Endometrial microvascular endothelial cells (primary cell): Measurements from ENCODE around the gene COQ4. TPM values are rescaled to one million over a fixed set of nuclear protein-coding genes. Genes with fewer than 3 reads are reported as not detected.
"Not testable (repeated sequence)": the region's sequence is repeated elsewhere in the genome, so short reads cannot be mapped to it uniquely, and the experiment has no call there.

Source experiments
- in situ Hi-C: cut with HindIII; loops from 2 replicates; pipeline ENCODE4 v1.10.0; 2017; ENCODE audit warnings: low sequenced_read_pairs, low pct_unique_long_range_greater_than_20kb; ENCODE audit errors: inconsistent ontology term
- total RNA-seq: library from RNA; depleted of rRNA; stranded (reverse); fragments of >200 nt; gene quantifications from one replicate; pipeline ENCODE4 v1.2.3, GENCODE V29; 2015; ENCODE audit errors: inconsistent ontology term

The COQ4 gene
- total RNA-seq = 50.6 TPM

DNA sequence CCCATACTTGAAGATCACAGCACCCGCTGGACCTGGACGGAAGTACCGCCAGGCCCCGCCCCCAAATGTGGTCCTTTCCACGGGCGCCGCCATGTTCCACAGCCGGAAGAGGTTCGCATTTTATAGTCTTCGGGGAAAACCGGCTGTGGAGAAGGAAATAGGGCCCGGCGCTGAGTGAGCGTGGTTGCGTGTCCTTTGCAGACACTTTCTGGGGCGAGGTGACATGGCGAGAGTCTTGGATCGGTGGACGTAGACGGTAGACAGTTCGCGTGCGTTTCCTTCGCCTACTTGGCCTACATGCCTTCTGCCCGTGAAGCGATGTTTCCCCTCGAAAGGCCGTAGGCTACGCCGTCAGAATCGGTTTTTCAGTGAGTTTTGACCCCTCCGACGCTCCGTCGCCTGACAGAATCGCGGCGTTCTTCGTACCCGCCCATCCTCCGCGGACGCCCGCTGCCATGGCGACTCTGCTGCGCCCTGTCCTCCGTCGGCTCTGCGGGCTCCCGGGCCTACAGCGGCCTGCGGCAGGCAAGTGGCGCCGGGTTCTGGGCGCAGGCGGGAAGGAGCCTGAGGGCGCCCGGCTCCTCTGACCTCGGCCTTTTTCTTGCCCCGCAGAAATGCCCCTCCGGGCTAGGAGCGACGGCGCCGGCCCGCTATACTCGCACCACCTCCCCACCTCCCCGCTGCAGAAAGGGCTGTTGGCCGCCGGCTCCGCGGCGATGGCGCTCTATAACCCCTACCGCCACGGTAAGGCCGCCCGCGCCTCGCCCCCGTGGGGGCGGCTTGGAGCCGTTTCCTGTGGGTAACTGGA is at the start of gene COQ4, which contains the start of gene TRUB2:
Gene COQ4 (plus strand): TSS at position 436 of the 808 bp plus-strand sequence. CDS start 20 bp downstream, at position 456.
Gene TRUB2 (minus strand): TSS at position 44 of the 808 bp plus-strand sequence. CDS start 39 bp downstream, at position 5.
- in situ Hi-C loops = no loop called here

DNA sequence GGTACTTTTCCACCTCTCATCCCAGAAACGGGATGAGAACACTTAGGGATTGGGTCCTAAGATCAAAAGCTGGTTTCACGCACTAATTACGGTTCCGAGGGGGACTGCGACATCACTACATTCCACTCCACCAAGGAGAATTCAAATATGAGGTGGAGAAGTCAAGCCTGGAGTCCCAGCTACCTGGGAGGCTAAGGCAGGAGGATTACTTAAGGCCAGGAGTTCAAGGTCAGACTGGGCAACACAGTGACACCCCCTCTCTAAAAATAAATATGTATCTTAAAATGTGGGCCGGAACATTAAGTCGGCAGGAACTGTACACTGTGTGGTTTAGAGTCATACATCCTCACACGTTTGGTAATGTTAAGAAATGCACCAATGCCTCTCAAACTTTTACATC is 48.4 kb upstream of the COQ4 start:
- in situ Hi-C loops = no loop called here

DNA sequence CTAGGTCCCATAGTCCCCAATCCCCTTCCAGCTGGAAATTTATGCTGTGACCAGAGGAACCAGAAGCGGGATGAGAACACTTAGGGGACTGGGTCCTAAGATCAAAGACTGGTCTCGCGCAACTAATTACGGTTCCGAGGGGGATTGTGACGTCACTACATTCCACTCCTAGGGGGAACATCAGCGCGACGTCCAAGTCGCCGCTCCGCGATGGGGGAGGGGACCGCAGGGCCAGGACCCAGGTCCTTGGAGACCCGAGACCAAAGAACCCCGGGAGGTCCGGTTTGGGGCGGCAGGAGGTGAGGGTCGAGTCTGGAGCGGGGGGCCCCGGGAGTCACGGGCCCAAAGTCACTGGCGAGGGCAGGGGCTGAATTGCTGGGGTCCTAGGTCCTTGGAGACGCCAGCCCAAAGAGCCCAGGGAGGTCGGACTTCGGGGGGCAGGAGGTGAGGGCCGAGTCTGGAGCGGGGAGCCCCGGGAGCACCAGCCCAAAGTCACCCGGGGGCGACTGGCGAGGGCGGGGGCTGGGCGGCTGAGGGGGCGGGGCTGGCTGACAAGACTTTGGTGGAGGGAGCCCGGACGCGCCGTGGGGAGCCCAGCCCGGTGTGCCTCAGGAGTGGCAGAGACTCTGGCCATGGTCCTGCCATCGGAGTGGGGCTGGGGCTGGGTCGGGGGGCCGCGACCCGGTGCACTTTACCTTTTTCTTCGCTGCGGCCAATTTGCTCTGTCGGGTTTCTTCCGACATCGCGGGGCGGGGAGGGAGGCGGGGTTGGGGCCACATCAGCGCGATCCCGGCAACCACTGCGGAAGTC is 47.2 kb upstream of the COQ4 start, which contains the start of gene GOLGA2:
Gene GOLGA2 (minus strand): TSS at position 810 of the 810 bp plus-strand sequence. CDS start 31 bp downstream, at position 779.
- in situ Hi-C loops = no loop called here

DNA sequence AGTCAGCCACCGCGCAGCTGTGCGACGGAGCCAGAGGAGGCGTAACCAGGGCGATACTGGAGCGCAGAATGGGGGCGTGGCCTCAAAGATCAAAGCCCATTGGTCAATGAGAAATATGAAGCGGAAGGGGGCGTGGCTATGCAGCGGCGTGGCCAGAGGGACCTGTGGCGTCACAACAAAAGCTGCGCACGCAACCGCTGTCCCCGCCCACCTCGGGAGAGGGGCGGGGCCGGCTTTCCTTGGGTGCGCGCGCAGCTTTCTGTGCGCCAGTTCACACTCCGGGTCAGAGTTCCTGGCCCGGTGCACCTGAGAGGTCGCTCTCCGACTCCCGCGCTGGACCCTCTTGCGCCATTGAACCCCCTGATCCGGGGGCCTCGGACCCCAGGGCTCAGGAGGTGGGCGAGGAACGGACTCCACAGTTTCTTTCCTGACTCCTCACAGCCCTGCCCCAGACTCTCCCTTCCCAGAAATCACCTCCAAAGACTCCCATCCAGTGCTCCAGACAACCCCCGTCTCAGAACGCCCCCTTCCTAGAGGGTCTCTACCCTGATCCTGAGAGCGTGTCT is 46.5 kb upstream of the COQ4 start, which contains the start of gene SWI5:
Gene SWI5 (plus strand): TSS at position 269 of the 566 bp plus-strand sequence.
- in situ Hi-C loops = no loop called here

DNA sequence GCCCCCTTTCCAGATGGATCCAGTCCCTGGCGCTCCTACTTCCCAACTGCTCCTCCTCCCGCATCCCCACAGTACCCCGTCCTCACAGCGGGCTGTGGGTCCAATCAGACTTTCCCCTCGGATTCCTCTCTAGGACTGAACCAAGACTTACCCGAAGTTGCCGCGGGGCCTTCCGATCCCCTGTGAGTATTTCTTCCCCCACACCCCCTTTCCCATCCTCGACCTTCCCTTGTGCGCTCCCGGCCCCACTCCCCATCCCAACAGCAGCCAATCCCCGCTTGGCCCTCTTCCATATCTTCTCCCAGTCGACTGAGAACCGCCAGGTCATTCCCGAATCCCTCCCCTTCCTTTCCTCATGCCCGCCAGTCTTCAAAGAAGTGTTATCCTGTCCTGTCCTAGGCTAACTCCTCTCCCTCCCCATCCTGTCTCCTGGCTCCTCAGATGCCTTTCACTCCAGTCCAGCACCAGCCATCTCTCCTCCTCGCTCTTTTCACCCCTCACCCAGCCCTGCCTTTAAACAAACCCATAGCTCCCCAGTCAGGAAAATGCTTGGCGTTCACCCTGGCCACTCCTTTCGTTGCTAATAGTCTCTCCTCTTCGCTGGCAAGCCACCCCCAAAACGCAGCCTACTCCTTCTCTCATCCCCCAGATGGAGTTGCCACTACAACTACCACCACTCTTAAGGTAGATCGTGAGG is 45.9 kb upstream of the COQ4 start:
- in situ Hi-C loops = no loop called here

DNA sequence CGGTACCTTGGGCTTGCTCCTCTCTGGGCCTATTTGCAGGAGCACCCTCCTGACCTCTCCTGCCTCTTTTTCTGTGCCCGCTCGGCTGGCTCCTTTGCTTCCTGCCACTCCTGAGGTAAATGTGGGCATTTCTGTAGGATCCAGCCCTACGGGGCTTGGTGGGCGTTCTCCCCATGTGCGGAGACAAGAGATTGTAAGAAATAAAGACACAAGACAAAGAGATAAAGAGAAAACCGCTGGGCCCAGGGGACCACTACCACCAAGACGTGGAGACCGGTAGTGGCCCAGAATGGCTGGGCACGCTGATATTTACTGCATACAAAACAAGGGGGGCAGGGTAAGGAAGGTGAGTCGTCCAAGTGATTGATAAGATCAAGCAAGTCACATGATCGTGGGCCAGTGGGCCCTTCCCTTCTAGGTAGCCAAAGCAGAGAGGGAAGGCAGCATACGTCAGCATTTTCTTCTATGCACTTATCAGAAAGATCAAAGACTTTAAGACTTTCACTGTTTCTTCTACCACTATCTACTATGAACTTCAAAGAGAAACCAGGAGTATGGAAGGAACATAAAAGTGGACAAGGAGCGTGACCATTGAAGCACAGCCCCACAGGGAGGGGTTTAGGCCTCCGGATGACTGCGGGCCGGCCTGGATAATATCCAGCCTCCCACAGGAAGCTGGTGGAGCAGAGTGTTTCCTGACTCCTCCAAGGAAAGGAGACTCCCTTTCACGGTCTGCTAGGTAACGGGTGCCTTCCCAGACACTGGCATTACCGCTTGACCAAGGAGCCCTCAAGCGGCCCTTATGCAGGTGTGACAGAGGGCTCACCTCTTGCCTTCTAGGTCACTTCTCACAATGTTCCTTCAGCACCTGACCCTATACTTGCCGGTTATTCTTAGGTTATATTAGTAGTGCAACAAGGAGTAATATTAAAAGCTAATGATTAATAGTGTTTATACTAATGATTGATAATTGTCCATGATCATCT is 43.3 kb upstream of the COQ4 start:
- in situ Hi-C loops = not testable (repeated sequence)

DNA sequence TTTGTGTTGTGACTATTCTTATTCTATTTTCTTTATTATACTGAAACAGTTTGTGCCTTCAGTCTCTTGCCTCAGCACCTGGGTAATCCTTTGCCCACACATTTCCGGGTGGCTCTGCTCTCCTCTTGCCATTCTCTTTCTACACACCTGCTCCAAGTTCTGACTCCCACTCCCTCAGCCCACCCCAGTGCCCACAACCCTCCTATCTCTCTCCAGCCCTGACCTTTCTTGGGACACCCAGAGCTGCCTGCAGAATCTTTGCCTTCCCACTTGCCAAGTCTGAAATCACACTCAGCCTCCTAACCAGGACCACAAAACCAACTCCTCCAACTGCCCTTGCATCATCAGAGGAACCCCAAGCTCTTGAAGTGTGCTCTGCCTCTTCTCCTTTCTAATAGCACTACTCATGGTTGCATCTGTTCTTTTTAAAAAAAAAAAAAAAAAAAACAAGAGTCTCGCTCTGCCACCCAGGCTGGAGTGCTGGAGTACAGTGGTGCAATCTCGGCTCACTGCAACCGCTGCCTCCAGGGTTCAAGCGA is 42.5 kb upstream of the COQ4 start:
- in situ Hi-C loops = no loop called here

DNA sequence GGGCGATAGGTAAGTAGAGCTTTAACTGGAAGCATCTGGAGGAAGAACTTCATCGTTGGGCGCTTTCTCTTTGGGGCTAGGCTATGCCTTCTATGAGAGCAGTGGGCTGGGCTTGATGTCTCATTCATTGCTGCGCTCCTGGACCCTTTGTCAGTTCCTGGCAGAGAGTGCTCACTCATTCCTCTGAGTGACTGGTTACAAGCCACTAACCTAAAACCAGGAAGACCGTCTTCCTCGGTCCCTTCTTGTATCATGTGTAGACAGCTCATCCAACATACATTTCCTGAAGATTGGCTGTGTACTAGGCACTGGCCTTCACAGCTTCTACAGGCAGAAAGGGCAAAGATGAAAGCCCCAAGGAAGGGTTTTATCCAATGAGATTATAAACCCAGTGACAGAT is 40.1 kb upstream of the COQ4 start:
- in situ Hi-C loops = no loop called here

DNA sequence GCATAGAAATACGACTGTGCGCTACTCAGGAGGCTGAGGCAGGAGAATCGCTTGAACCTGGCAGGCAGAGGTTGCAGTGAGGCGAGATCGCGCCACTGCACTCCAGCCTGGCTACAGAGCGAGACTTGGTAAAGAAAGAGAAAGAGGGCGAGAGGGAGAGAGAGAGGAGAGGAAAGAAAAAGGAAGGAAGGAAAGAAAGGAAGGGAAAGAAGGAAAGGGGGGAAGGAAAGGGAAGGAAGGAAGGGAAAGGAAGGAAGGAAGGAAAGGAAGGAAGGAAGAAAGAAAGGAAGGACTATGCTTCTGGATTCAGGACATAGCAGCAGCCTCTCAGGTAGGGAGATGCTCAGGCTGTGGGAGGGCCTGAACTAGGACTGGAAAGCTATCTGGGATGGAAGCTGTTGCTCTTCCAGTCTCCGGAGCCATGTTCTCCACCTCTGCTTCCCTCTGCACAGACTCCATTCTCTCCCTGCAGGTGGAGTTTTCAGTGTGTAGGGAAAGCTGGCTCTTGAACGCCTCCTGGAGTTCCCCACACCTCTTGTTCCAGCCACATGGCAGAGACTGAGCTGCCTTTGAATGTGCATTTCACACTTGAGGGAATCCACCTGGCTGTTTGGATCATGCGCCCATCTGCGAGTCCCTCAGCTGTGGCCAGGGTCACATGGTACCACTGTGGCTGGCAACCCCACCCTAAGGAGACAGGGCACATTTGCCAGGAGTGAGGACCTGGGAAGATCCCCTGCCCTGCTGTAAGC is 37.4 kb upstream of the COQ4 start:
- in situ Hi-C loops = no loop called here

DNA sequence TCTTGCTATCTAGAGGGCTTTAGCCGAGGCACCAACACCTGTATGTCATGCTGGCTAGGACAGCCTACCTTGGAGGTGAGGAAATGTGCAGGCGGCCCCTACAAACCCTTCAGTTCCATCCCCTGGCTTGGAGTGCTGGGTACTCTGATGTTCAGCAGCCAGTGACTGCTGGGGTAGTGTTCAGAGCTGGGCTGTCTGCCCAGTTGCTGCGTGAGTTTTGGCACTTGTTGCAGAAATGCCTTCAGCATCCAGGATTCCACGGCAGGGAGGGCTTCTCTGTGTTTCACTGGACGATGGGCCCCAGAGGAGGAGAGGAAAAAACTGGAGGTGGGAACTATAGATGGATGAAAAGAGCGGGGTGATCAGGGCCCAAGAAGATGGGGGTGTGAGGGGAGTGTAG is 36.2 kb upstream of the COQ4 start:
- in situ Hi-C loops = no loop called here

DNA sequence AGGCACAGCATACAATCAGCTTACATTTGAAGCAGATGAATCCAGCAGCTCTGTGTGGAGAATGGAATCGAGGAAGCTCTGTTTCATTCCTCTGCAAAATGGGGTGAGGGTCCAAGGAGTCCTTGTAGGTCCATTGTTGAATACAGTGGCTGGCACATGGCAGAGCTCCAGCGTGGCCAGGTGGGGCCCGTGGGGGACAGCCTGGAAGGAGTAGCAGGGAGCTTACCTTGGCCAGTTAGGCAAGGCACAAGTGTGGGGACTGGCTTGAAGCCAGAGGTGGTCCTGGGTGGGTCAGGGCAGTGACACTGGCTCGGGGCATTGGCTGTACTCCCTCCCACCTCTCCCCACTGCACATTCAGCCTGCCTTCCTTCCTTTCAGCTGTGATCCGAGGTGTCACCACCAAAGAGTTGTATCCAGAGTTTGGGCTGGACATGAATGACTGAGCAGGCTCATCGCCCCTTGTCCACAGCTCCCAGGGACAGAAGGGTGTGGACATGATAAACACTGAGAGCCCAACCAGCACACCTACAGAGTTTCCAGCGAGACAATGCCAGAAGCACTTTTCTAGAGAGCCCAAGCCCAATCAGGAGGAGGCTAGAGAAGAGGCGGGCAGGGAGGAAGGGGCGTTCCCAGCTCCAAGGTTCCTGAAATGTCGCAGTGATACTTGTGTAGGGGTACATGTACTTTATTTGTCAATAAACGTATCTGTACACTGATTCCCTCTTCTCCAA is 34.2 kb upstream of the COQ4 start:
- in situ Hi-C loops = no loop called here

DNA sequence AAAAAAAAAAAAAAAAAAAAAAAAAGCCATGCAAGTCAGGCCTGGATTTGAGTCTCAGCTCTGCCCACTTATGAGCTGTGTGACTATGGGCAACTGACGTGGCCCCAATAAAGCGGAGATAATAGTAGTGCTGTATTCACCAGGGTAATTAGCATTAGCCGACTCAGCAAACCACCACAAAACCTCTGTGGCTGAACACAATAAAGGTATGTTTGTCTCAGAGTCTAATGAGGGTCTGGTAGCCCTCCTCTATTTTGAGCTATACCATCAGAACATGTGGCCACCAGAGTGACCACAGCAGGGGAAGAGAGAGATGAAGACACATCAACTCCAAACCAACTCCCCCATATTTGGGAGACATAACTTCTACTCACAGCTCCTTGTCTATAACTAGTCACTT is 30.6 kb upstream of the COQ4 start:
- in situ Hi-C loops = no loop called here

DNA sequence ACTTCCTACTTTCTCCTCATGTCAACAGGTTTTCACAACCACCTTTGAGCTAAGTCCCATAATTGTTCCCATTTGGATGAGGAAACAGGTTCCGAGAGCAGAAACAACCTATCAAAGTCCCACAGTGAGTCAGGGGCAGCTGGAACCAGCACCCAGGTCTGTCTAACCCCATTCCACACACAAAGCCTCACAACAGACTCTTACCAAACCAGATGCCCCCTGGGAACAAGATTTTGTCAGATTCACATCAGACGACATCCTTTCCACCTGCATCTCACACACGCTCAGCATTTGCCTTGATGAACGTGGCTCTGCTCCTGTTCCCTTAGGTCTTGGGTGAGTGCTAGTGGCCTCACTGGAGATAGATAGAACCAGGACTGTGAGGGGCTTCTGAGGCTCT is 29.5 kb upstream of the COQ4 start:
- in situ Hi-C loops = no loop called here

DNA sequence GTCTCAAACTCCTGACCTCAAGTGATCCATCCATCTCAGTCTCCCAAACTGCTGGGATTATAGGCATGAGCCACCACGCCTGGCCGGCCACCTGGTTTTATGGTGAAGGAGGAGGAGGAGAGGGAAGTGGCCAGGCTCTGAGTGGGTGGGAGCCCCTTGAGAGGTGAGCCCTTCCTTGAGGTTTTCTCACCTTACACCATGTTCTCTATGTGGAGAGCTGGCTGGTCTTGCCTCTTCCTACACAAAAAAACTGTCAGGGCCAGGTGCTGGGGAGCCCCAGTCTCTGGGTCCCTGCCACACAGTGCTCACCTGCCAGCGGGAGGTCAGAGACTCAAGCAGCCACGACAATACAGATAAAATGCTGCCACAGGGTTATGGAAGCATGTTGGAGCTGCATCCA is 28.5 kb upstream of the COQ4 start:
- in situ Hi-C loops = no loop called here

DNA sequence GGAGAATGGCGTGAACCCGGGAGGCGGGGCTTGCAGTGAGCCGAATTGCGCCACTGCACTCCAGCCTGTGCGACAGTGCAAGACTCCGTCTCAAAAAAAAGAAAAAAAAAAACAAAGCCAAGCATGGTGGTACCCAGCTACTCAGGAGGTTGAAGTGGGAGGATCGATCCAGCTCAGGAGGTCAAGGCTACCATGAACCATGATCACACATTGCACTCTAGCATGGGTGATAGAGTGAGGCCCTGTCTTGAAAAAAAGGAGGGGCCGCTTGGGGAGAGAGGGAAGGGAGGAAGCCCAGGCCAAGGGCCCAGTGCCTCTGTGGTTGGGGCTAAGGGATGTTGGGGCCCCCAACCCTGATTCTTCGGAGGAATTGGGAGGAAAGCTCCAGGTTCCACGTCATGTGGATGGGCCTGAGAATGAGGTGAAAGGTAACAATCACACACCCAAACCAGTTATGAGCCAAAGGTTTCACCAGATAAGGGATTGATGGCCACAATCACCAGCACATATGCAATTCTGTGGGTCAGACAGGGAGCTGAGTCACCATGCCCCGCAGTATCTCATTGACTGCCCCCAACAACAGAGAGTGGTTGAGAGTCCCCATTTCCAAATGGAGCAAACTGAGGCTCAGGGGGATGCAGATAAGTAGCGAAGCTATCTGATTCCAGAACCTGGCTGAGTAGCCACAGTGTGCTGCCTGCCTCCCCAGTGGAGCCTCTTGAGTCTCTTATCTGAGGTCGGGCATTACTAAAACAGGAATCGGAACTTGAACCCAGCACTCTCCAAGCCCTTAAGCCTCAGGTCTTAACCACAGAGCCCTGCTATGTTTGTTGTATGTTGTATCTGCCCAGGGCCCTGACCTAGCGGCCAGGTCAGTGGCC is 26.1 kb upstream of the COQ4 start:
- in situ Hi-C loops = no loop called here
